Measurements from ENCODE around the gene SYCP1.
A peak's percentile ranks its signal among the peaks of the same experiment; 100 is the strongest.

The SYCP1 gene

GRCh38 chr1:115035652-115036051, 181.0 kb downstream of the SYCP1 start:
- no peak for DNase-seq (ENCODE audit: extremely low read depth, low read depth)
- no peak for TF ChIP-seq CTCF (IDR thresholded peaks at IDR 0.05; ENCODE audit: low read depth, low read length)

GRCh38 chr1:115036814-115037507, 182.3 kb downstream of the SYCP1 start:
- TF ChIP-seq CTCF (IDR thresholded peaks at IDR 0.05; ENCODE audit: low read depth, low read length): no peak
- DNase-seq (ENCODE audit: extremely low read depth, low read depth): no peak

GRCh38 chr1:115040501-115040900, 185.8 kb downstream of the SYCP1 start:
- TF ChIP-seq CTCF (IDR thresholded peaks at IDR 0.05; ENCODE audit: low read depth, low read length): no peak
- DNase-seq (ENCODE audit: extremely low read depth, low read depth): no peak

- DNase-seq (ENCODE audit: extremely low read depth, low read depth): no peak
- peak; percentile 6 for TF ChIP-seq CTCF (IDR thresholded peaks at IDR 0.05; ENCODE audit: low read depth, low read length)
Measured at GRCh38 chr1:115041654-115042053, 187.0 kb downstream of the SYCP1 start.
